Caco-2 (cell line): Measurements from ENCODE around the gene PTGFRN. TPM values are rescaled to one million over a fixed set of nuclear protein-coding genes. Genes with fewer than 3 reads are reported as not detected.

Experiments
- BruUV-seq: library from RNA; stranded (reverse); fragments of 400-500 nt; replicated peaks from 2 replicates; lab custom pipeline; 2021; lab: Mats Ljungman, UMichigan
- CTCF ChIA-PET: fragments of 300-600 bp; sonication (Branson Sonifier 250); formaldehyde crosslinking; loops from one replicate; lab custom pipeline; 2022; ENCODE audit warnings: antibody characterized with exemption; lab: Charles Lee
- POLR2A ChIA-PET: fragments of 300-600 bp; sonication (Branson Sonifier 250); formaldehyde crosslinking; loops from one replicate; lab custom pipeline; 2022; ENCODE audit warnings: antibody characterized with exemption; lab: Charles Lee
- DNase-seq, 2 experiments: peaks; one replicate each; pipeline versions ENCODE4 v3.0.0 to v3.0.0-alpha.2; 2020 to 2022
- H3K27me3 ChIP-seq: replicated peaks from 2 replicates; pipeline ENCODE4 v1.6.0; 2011; ENCODE audit warnings: low read length; ENCODE audit not compliant: control insufficient read depth, insufficient read depth
- H3K36me3 ChIP-seq: 2 replicates; pipeline ENCODE4 v1.5.1; 2011; ENCODE audit warnings: low read length; ENCODE audit not compliant: control insufficient read depth, insufficient read depth
- H3K4me1 ChIP-seq: fragments of 250-450 bp; sonication (Bioruptor Pico); 2 replicates; pipeline ENCODE4 v1.5.1; 2020; ENCODE audit warnings: mild to moderate bottlenecking
- H3K4me3 ChIP-seq: 2 replicates; pipeline ENCODE4 v1.5.1; 2011; ENCODE audit warnings: low read depth, mild to moderate bottlenecking, control low read depth, low read length
- H3K9me3 ChIP-seq: fragments of 250-450 bp; sonication (Bioruptor Pico); 2 replicates; pipeline ENCODE4 v1.5.1; 2020; ENCODE audit warnings: mild to moderate bottlenecking, moderate library complexity
- H3K27ac Mint-ChIP-seq: one replicate; pipeline ENCODE4 v1.8.0; 2022; ENCODE audit warnings: mixed read lengths; ENCODE audit not compliant: unreplicated experiment
- H3K27me3 Mint-ChIP-seq: one replicate; pipeline ENCODE4 v1.8.0; 2022; ENCODE audit warnings: mixed read lengths; ENCODE audit not compliant: insufficient read depth, unreplicated experiment
- H3K36me3 Mint-ChIP-seq: one replicate; pipeline ENCODE4 v1.8.0; 2022; ENCODE audit warnings: mild to moderate bottlenecking, mixed read lengths; ENCODE audit not compliant: insufficient read depth, unreplicated experiment
- H3K4me1 Mint-ChIP-seq: one replicate; pipeline ENCODE4 v1.8.0; 2022; ENCODE audit warnings: low read depth, mixed read lengths; ENCODE audit not compliant: unreplicated experiment
- H3K4me3 Mint-ChIP-seq: one replicate; pipeline ENCODE4 v1.8.0; 2022; ENCODE audit warnings: mild to moderate bottlenecking, moderate library complexity, mixed read lengths; ENCODE audit not compliant: unreplicated experiment
- H3K9me3 Mint-ChIP-seq: one replicate; pipeline ENCODE4 v1.8.0; 2022; ENCODE audit warnings: mixed read lengths; ENCODE audit not compliant: unreplicated experiment
- CTCF ChIP-seq, 2 experiments: fragments of 200-600 bp in 1 of 2; IDR thresholded peaks; 1 replicate in 1 of 2; 2 replicates in 1 of 2; pipeline versions ENCODE4 v1.5.1 to v1.8.0; 2011 to 2022; ENCODE audit warnings: antibody characterized with exemption in 1 of 2, control low read depth in 1 of 2, inconsistent platforms in 1 of 2, low read depth in 1 of 2, low read length in 1 of 2, mild to moderate bottlenecking in 1 of 2, moderate library complexity in 1 of 2; ENCODE audit not compliant: insufficient read depth in 1 of 2, severe bottlenecking in 1 of 2, unreplicated experiment in 1 of 2
- intact Hi-C: fragments of 100-400 bp; cut with micrococcal nuclease; formaldehyde crosslinking; loops from one replicate; pipeline ENCODE4 v1.10.0; 2022; ENCODE audit not compliant: unreplicated experiment
- total RNA-seq: library from RNA; stranded (reverse); gene quantifications from 2 replicates; pipeline ENCODE4 v1.2.3, GENCODE V29; 2022

PTGFRN gene
- total RNA-seq, 1 experiment from 2014 or later: 16.2 TPM

GRCh38 chr1:116902027-116902426, 7.7 kb upstream of the PTGFRN start:
- Mint-ChIP-seq H3K27me3 (no peaks in the 10 kb centered on the region), H3K4me1 (peaks cover 6% of the 10 kb centered on the region), H3K27ac (no peak overlapping the region), H3K4me3 (no peak overlapping the region), H3K9me3 (no peaks in the 10 kb centered on the region), H3K36me3 (no peaks in the 10 kb centered on the region)
- H3K4me1 ChIP-seq: no peaks in the 10 kb centered on the region
- CTCF ChIA-PET: interaction anchor here (0.9 kb wide), 1 partner anchor 48 kb away, joined by 3 read pairs; no protein-coding TSS in a partner anchor
- H3K9me3 ChIP-seq: no peaks in the 10 kb centered on the region
- intact Hi-C loops: no loop called here
- no peaks in the 10 kb centered on the region for H3K36me3 ChIP-seq
- peak; percentile 15 to 41 for DNase-seq
- TF ChIP-seq CTCF (IDR thresholded peaks at IDR 0.05; ENCODE audit: insufficient read depth in 1 of 2, low read depth in 1 of 2, low read length in 1 of 2, severe bottlenecking in 1 of 2, unreplicated experiment in 1 of 2): no peak
- BruUV-seq: no TSS peak
- H3K4me3 ChIP-seq: no peak overlapping the region
- POLR2A ChIA-PET: no interaction called here
- H3K27me3 ChIP-seq: no peaks in the 10 kb centered on the region

GRCh38 chr1:116902723-116903383, 6.9 kb upstream of the PTGFRN start:
- Mint-ChIP-seq H3K27ac (no peak overlapping the region), H3K4me3 (no peak overlapping the region), H3K36me3 (no peaks in the 10 kb centered on the region), H3K27me3 (no peaks in the 10 kb centered on the region), H3K4me1 (peaks cover 6% of the 10 kb centered on the region), H3K9me3 (no peaks in the 10 kb centered on the region)
- intact Hi-C loops: no loop called here
- no peak overlapping the region for H3K4me3 ChIP-seq
- no TSS peak for BruUV-seq
- DNase-seq: no peak
- ChIA-PET POLR2A (no interaction called here), CTCF (interaction anchor here (0.9 kb wide), 1 partner anchor 49 kb away, joined by 3 read pairs; no protein-coding TSS in a partner anchor)
- TF ChIP-seq CTCF (IDR thresholded peaks at IDR 0.05; ENCODE audit: insufficient read depth in 1 of 2, low read depth in 1 of 2, low read length in 1 of 2, severe bottlenecking in 1 of 2, unreplicated experiment in 1 of 2): no peak
- no peaks in the 10 kb centered on the region for H3K27me3 ChIP-seq
- H3K36me3 ChIP-seq: no peaks in the 10 kb centered on the region
- H3K9me3 ChIP-seq: no peaks in the 10 kb centered on the region
- H3K4me1 ChIP-seq: no peaks in the 10 kb centered on the region

GRCh38 chr1:116904791-116905320, 4.9 kb upstream of the PTGFRN start:
- no peaks in the 10 kb centered on the region for H3K9me3 Mint-ChIP-seq
- no TSS peak for BruUV-seq
- DNase-seq: no peak
- no peaks in the 10 kb centered on the region for H3K9me3 ChIP-seq
- no peak overlapping the region for H3K4me3 Mint-ChIP-seq
- peaks cover 6% of the 10 kb centered on the region for H3K4me1 Mint-ChIP-seq
- intact Hi-C loops: no loop called here
- ChIA-PET POLR2A (no interaction called here), CTCF (no interaction called here)
- H3K4me1 ChIP-seq: no peaks in the 10 kb centered on the region
- no peaks in the 10 kb centered on the region for H3K36me3 ChIP-seq
- no peaks in the 10 kb centered on the region for H3K36me3 Mint-ChIP-seq
- H3K27me3 ChIP-seq: no peaks in the 10 kb centered on the region
- H3K27me3 Mint-ChIP-seq: no peaks in the 10 kb centered on the region
- no peak overlapping the region for H3K27ac Mint-ChIP-seq
- no peak overlapping the region for H3K4me3 ChIP-seq
- TF ChIP-seq CTCF (IDR thresholded peaks at IDR 0.05; ENCODE audit: insufficient read depth in 1 of 2, low read depth in 1 of 2, low read length in 1 of 2, severe bottlenecking in 1 of 2, unreplicated experiment in 1 of 2): no peak
